ENCODE data around the gene SEMA5B.

DNA sequence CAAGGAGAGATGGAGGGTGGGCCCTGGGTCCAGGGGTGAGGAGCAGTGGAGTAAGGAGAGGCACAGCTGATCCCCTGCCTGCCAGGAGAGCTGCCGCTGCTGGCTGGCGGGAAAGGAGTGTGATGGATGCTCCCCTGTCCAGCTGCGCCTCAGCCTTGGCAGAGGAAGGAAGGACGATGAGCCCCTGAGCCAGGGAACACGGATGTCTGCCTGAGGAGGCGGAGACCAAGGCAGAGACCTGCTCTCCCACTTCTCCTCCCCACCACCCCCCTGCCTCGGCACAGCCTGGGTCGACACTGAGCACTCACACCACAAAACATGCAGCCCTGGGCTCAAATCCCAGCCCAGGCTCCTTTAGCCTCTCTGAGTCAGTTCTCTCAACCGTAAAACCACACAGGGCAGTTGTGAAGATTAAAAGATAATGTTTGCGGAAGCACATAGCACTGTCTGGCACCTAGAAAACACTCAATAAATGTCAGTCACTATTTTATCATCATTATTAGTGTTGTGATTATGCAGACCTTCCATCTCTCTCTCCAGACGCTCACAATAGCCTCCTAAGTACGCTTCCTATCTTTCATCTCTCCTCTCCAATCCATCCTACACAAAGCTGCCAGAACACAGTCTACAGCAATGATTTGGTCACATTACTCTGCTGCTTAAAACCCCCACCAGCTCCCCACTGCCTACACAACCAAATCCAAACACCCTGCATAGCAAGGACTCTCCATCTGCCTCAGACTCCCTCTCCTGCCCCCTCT lies 52.2 kb downstream of the SEMA5B start:
- TF ChIP-seq CTCF (IDR thresholded peaks at IDR 0.05) (no peak), POLR2A (IDR thresholded peaks at IDR 0.05) (no peak)
